K562 (cell line): ENCODE measurements around the gene ABCA7. TPM values are rescaled to one million over a fixed set of nuclear protein-coding genes. Genes with fewer than 3 reads are reported as not detected.
A peak's percentile ranks its signal among the peaks of the same experiment; 100 is the strongest.

Experiments
- ATAC-seq: fragments of 200-7000 bp; cut with Tn5 transposase; 3 replicates; pipeline ENCODE4 v1.9.1; 2020; ENCODE audit warnings: moderate library complexity
- BruUV-seq: library from RNA; stranded (reverse); fragments of 400-500 nt; replicated peaks from 2 replicates; lab custom pipeline; 2021; lab: Mats Ljungman, UMichigan
- CTCF ChIA-PET: fragments of 300-600 bp; formaldehyde crosslinking; extraction: SDS; loops from one replicate; lab custom pipeline; 2021; ENCODE audit warnings: low intra/inter-chr PET ratio; lab: Yijun Ruan, JAX
- POLR2A ChIA-PET: fragments of 300-600, 350-650 bp; sonication (Branson Sonifier 250); formaldehyde crosslinking; extraction: SDS; loops from one replicate; lab custom pipeline; 2021; ENCODE audit warnings: antibody characterized with exemption, inconsistent platforms; lab: Yijun Ruan, JAX
- DNase-seq, 4 experiments: peaks; one replicate each; pipeline versions ENCODE4 v3.0.0 to v3.0.0-alpha.2; 2011 to 2018; ENCODE audit warnings: low spot score in 3 of 4, mixed read lengths in 3 of 4; ENCODE audit errors: extremely low read depth in 1 of 4
- FAIRE-seq: peaks from 2 replicates; lab custom pipeline; 2011; peaks lifted over from hg19 to GRCh38; lab: Jason Lieb, UNC
- H2AFZ ChIP-seq: 2 replicates; pipeline ENCODE4 v1.6.0; 2011; ENCODE audit warnings: low read depth, low read length, control low read depth, inconsistent platforms
- H3K27ac ChIP-seq: fragments of 200-600 bp; 3 replicates; pipeline ENCODE4 v1.8.0; 2011; ENCODE audit warnings: low read depth, mild to moderate bottlenecking, control low read depth, inconsistent platforms, low read length, moderate library complexity, mixed read lengths; ENCODE audit errors: extremely low read depth
- H3K27me3 ChIP-seq, 2 experiments: fragments of 300-600 bp in 1 of 2; 2 replicates in 1 of 2; 3 replicates in 1 of 2; pipeline versions ENCODE4 v1.6.0 to v1.8.0; 2011; ENCODE audit warnings: inconsistent platforms in 2 of 2, low read length in 2 of 2, mild to moderate bottlenecking in 1 of 2, mixed read lengths in 1 of 2, moderate library complexity in 1 of 2; ENCODE audit not compliant: control insufficient read depth in 2 of 2, insufficient read depth in 2 of 2
- H3K36me3 ChIP-seq: fragments of 300-600 bp; 3 replicates; pipeline ENCODE4 v1.8.0; 2011; ENCODE audit warnings: mild to moderate bottlenecking, low read length, inconsistent platforms; ENCODE audit not compliant: control insufficient read depth, insufficient read depth
- H3K4me1 ChIP-seq, 2 experiments: fragments of 200-600 bp in 1 of 2; replicated peaks in 1 of 2; 2 replicates in 1 of 2; 3 replicates in 1 of 2; pipeline versions ENCODE4 v1.5.1 to v1.8.0; 2011; ENCODE audit warnings: inconsistent platforms in 2 of 2, low read length in 2 of 2, mild to moderate bottlenecking in 1 of 2, mixed read lengths in 1 of 2, moderate library complexity in 1 of 2; ENCODE audit not compliant: control insufficient read depth in 2 of 2, insufficient read depth in 2 of 2
- H3K4me2 ChIP-seq: 2 replicates; pipeline ENCODE4 v1.6.1; 2011; ENCODE audit warnings: low read length, control low read depth, inconsistent platforms, mixed read lengths; ENCODE audit not compliant: insufficient read depth
- H3K4me3 ChIP-seq: fragments of 200-600 bp; sonication (generic), shearing (Covaris generic); 2 replicates; pipeline ENCODE4 v1.5.1; 2016; ENCODE audit warnings: control low read depth, inconsistent platforms
- H3K79me2 ChIP-seq: fragments of 200-600 bp; 3 replicates; pipeline ENCODE4 v1.8.0; 2011; ENCODE audit warnings: low read length, inconsistent platforms; ENCODE audit not compliant: control insufficient read depth, insufficient read depth
- H3K9ac ChIP-seq, 2 experiments: 2 replicates each; pipeline versions ENCODE4 v1.6.0 to v1.6.1; 2011; ENCODE audit warnings: low read depth in 2 of 2, low read length in 2 of 2, control low read depth in 1 of 2, inconsistent platforms in 1 of 2, mild to moderate bottlenecking in 1 of 2, mixed read lengths in 1 of 2; ENCODE audit not compliant: insufficient read depth in 1 of 2
- H3K9me1 ChIP-seq: one replicate; pipeline ENCODE4 v1.6.0; 2011; ENCODE audit warnings: inconsistent platforms, mild to moderate bottlenecking, low read length, moderate library complexity; ENCODE audit not compliant: control insufficient read depth, insufficient read depth
- H3K9me3 ChIP-seq: replicated peaks from 2 replicates; pipeline ENCODE4 v1.5.1; 2011; ENCODE audit warnings: low read depth, low read length, inconsistent platforms; ENCODE audit not compliant: control insufficient read depth, insufficient read depth
- H4K20me1 ChIP-seq: replicated peaks from 2 replicates; pipeline ENCODE4 v1.6.1; 2011; ENCODE audit warnings: low read length, inconsistent platforms, mixed read lengths; ENCODE audit not compliant: control insufficient read depth, insufficient read depth
- DMBX1 ChIP-seq: fragments of 250-450 bp; sonication (Bioruptor Pico); IDR thresholded peaks from 2 replicates; pipeline ENCODE4 v1.8.0; 2022; ENCODE audit warnings: inconsistent platforms, mild to moderate bottlenecking, moderate library complexity, borderline replicate concordance
- HDAC2 ChIP-seq: fragments of 450-650 bp; IDR thresholded peaks from 2 replicates; pipeline ENCODE4 v1.6.1; 2016; ENCODE audit warnings: mild to moderate bottlenecking
- HLTF ChIP-seq: fragments of 450-650 bp; IDR thresholded peaks from 2 replicates; pipeline ENCODE4 v1.6.1; 2016
- KDM2B ChIP-seq: fragments of 250-450 bp; sonication (Bioruptor Pico); IDR thresholded peaks from 2 replicates; pipeline ENCODE4 v1.8.0; 2021; ENCODE audit warnings: mild to moderate bottlenecking, moderate library complexity
- KDM4B ChIP-seq, 2 experiments: fragments of 450-650 bp in 1 of 2; sonication (generic) in 1 of 2; IDR thresholded peaks; 2 replicates each; pipeline ENCODE4 v1.6.1; 2016 to 2017; ENCODE audit warnings: borderline replicate concordance in 2 of 2, antibody characterized with exemption in 1 of 2, low read depth in 1 of 2, mild to moderate bottlenecking in 1 of 2
- RBM22 ChIP-seq: fragments of 200-400 bp; formaldehyde crosslinking; IDR thresholded peaks from 2 replicates; pipeline ENCODE4 v1.6.1; 2018; ENCODE audit warnings: low read length, low read depth; ENCODE audit not compliant: poor library complexity, severe bottlenecking
- SMAD1 ChIP-seq: fragments of 150-350 bp; IDR thresholded peaks from 2 replicates; pipeline ENCODE4 v1.6.1; 2014; ENCODE audit warnings: low read length, low read depth; ENCODE audit not compliant: partially characterized antibody
- SOX6 ChIP-seq: fragments of 450-650 bp; IDR thresholded peaks from 2 replicates; pipeline ENCODE4 v1.6.1; 2014; ENCODE audit warnings: mild to moderate bottlenecking
- ZBTB33 ChIP-seq: sonication (generic); formaldehyde crosslinking; IDR thresholded peaks from 2 replicates; pipeline ENCODE4 v1.8.1; 2023; ENCODE audit warnings: mild to moderate bottlenecking, missing genetic modification reagents
- WGBS: fragments of 100-300 bp; shearing (Covaris generic); methylation state at CpG from one replicate; pipeline ENCODE4 v1.1.6; 2016; ENCODE audit warnings: low coverage, mixed read lengths; ENCODE audit not compliant: insufficient coverage; ENCODE audit errors: missing lambda C conversion rate; 5-methylcytosine and 5-hydroxymethylcytosine counted together
- in situ Hi-C: fragments of 300-500 bp; cut with MboI; formaldehyde crosslinking; loops from 4 replicates; pipeline ENCODE4 v1.15.0; 2018; ENCODE audit warnings: inconsistent platforms, mixed read lengths
- intact Hi-C: fragments of 100-400 bp; cut with micrococcal nuclease; formaldehyde crosslinking; loops from 2 replicates; pipeline ENCODE4 v1.14.2; 2022
- polyA plus RNA-seq, 8 experiments: library from polyadenylated mRNA; depleted of rRNA in 4 of 8; stranded (reverse) in 5 of 8; unstranded in 3 of 8; fragments of >200 nt; fragmentation: Nextera tagmentation in 2 of 8; fragmentation: Illumina TruSeq in 1 of 8; extraction: Ambion mirVana in 2 of 8; extraction: Trizol in 1 of 8; gene quantifications; 2 replicates each; pipeline versions ENCODE4 v1.2.1 to v1.2.3, GENCODE V29; 2011 to 2014; ENCODE audit warnings: inconsistent platforms in 1 of 8, missing spikeins in 1 of 8
- total RNA-seq, 7 experiments: library from RNA; depleted of rRNA in 6 of 7; stranded (reverse); fragments of >200 nt in 6 of 7; fragmentation: Illumina TruSeq in 2 of 7; extraction: Trizol in 2 of 7; gene quantifications; 2 replicates each; pipeline versions ENCODE4 v1.2.1 to v1.2.3, GENCODE V29; 2011 to 2021; ENCODE audit warnings: low replicate concordance in 1 of 7
- TF ChIP-seq, protein P1 (sequence below): fragments of 450-650 bp; IDR thresholded peaks from 2 replicates; pipeline ENCODE4 v1.6.1; 2016; ENCODE audit warnings: borderline replicate concordance
- TF ChIP-seq, protein P2 (sequence below), 2 experiments: fragments of 200-800 bp in 1 of 2; sonication (Bioruptor generic) in 1 of 2; sonication (generic) in 1 of 2; formaldehyde crosslinking in 1 of 2; IDR thresholded peaks in 1 of 2; conservative IDR thresholded peaks in 1 of 2; 2 replicates each; pipeline versions ENCODE4 v1.5.0 to v1.6.1; 2016 to 2020; ENCODE audit warnings: missing compliant biosample characterization in 1 of 2, missing genetic modification characterization in 1 of 2, missing genetic modification reagents in 1 of 2
- TF ChIP-seq, protein P3 (sequence below): sonication (generic); formaldehyde crosslinking; IDR thresholded peaks from 2 replicates; pipeline ENCODE4 v1.8.0; 2022; ENCODE audit warnings: mild to moderate bottlenecking, missing genetic modification reagents, borderline replicate concordance

Gene ABCA7
- total and polyA plus RNA-seq, 9 of the 15 experiments (the other 6 are each of a cell fraction or from before 2014, with no cell fraction given) = 2.3 to 96.1 (median 31.2) TPM

- WGBS = 21% methylated on average over 13 of the region's 20 CpGs
- H3K4me2 ChIP-seq = peak overlapping the region; percentile 82
- peak overlapping the region; percentile 74 for H2AFZ ChIP-seq
- intact Hi-C loops (loop anchor here (2.0 to 5.0 kb wide), 2 partner anchors 61 to 82 kb away; partner anchors contain the start of genes ABCA7, RNU6-2 and TMEM259), in situ Hi-C loops (no loop called here)
- peaks cover 25% of the 10 kb centered on the region for H3K79me2 ChIP-seq
- no peak for FAIRE-seq
- H3K4me1 ChIP-seq = peaks cover 33 to 72% of the 10 kb centered on the region in 2 experiments
- BruUV-seq = TSS peak; percentile 85
- H3K27ac ChIP-seq = peak overlapping the region; percentile 71
- no peaks in the 10 kb centered on the region for H3K9me1 ChIP-seq
- no peak for DNase-seq
- H4K20me1 ChIP-seq = no peaks in the 10 kb centered on the region; the same call in 1 of the 2 replicates
- peak overlapping the region; percentile 24; the same call in 1 of the 2 replicates for H3K4me3 ChIP-seq
- no peaks in the 10 kb centered on the region for H3K27me3 ChIP-seq
- ATAC-seq = no peak
- H3K9me3 ChIP-seq = peaks cover 7% of the 10 kb centered on the region
- H3K9ac ChIP-seq = peak overlapping the region; percentile 44 to 57; a peak in 3 of 4 replicates
- CTCF ChIA-PET = no interaction called here
- POLR2A ChIA-PET = interaction anchor here (0.6 to 1.6 kb wide), 7 partner anchors 9 to 111 kb away, joined by 3 to 14 read pairs (median 6); no protein-coding TSS in a partner anchor
- H3K36me3 ChIP-seq = peaks cover 31% of the 10 kb centered on the region; the same call in 2 of the 3 replicates
- TF ChIP-seq SOX6 (no peak), KDM2B (CRISPR knock-in tag) (peak; percentile 53; the same call in 1 of the 2 replicates), SMAD1 (no peak), DMBX1 (CRISPR knock-in tag) (peak; percentile 69; the same call in 1 of the 2 replicates), RBM22 (no peak), HLTF (peak; percentile 56; the same call in 1 of the 2 replicates), KDM4B (IDR thresholded peaks at IDR 0.05; ENCODE audit: borderline replicate concordance in 2 of 2, low read depth in 1 of 2) (no peak), HDAC2 (peak; percentile 76), ZBTB33 (CRISPR knock-in tag) (peak; percentile 20; the same call in 1 of the 2 replicates)
- TF ChIP-seq, protein P1, sequence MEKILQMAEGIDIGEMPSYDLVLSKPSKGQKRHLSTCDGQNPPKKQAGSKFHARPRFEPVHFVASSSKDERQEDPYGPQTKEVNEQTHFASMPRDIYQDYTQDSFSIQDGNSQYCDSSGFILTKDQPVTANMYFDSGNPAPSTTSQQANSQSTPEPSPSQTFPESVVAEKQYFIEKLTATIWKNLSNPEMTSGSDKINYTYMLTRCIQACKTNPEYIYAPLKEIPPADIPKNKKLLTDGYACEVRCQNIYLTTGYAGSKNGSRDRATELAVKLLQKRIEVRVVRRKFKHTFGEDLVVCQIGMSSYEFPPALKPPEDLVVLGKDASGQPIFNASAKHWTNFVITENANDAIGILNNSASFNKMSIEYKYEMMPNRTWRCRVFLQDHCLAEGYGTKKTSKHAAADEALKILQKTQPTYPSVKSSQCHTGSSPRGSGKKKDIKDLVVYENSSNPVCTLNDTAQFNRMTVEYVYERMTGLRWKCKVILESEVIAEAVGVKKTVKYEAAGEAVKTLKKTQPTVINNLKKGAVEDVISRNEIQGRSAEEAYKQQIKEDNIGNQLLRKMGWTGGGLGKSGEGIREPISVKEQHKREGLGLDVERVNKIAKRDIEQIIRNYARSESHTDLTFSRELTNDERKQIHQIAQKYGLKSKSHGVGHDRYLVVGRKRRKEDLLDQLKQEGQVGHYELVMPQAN = peak; percentile 58; the same call in 1 of the 2 replicates
- TF ChIP-seq, protein P2, sequence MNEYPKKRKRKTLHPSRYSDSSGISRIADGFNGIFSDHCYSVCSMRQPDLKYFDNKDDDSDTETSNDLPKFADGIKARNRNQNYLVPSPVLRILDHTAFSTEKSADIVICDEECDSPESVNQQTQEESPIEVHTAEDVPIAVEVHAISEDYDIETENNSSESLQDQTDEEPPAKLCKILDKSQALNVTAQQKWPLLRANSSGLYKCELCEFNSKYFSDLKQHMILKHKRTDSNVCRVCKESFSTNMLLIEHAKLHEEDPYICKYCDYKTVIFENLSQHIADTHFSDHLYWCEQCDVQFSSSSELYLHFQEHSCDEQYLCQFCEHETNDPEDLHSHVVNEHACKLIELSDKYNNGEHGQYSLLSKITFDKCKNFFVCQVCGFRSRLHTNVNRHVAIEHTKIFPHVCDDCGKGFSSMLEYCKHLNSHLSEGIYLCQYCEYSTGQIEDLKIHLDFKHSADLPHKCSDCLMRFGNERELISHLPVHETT (CRISPR knock-in tag; conservative IDR thresholded peaks at IDR 0.05 in 1 of 2, IDR thresholded peaks at IDR 0.05 in 1 of 2) = peak in 1 of 2 experiments; percentile 9; a peak in 1 of 4 replicates
- TF ChIP-seq, protein P3, sequence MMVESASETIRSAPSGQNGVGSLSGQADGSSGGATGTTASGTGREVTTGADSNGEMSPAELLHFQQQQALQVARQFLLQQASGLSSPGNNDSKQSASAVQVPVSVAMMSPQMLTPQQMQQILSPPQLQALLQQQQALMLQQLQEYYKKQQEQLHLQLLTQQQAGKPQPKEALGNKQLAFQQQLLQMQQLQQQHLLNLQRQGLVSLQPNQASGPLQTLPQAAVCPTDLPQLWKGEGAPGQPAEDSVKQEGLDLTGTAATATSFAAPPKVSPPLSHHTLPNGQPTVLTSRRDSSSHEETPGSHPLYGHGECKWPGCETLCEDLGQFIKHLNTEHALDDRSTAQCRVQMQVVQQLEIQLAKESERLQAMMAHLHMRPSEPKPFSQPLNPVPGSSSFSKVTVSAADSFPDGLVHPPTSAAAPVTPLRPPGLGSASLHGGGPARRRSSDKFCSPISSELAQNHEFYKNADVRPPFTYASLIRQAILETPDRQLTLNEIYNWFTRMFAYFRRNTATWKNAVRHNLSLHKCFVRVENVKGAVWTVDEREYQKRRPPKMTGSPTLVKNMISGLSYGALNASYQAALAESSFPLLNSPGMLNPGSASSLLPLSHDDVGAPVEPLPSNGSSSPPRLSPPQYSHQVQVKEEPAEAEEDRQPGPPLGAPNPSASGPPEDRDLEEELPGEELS (CRISPR knock-in tag) = no peak
Measured at GRCh38 chr19:1103132-1103707, 63.3 kb downstream of the ABCA7 start.
